GM13977 (cell line): ENCODE data around the gene CLMN.

Source experiments
- DNase-seq: peaks from one replicate; pipeline ENCODE4 v3.0.0; 2012; ENCODE audit warnings: low spot score
- CTCF ChIP-seq: IDR thresholded peaks from 2 replicates; pipeline ENCODE4 v1.5.1; 2012; ENCODE audit warnings: mild to moderate bottlenecking, control low read depth; ENCODE audit not compliant: insufficient read depth; ENCODE audit errors: extremely low read depth, missing control alignments
- in situ Hi-C: fragments of 300-500 bp; cut with MboI; formaldehyde crosslinking; loops from one replicate; pipeline ENCODE4 v1.12.0; 2022; ENCODE audit warnings: low sequenced_read_pairs, low pct_unique_long_range_greater_than_20kb, mixed read lengths, inconsistent platforms; ENCODE audit not compliant: unreplicated experiment

CLMN gene

GRCh38 chr14:95338436-95338835, 18.7 kb upstream of the CLMN start:
- TF ChIP-seq CTCF, result no peak
- in situ Hi-C loops, result no loop called here
- DNase-seq, result no peak

GRCh38 chr14:95337041-95337595, 17.4 kb upstream of the CLMN start:
- in situ Hi-C loops, result no loop called here
- TF ChIP-seq CTCF, result no peak
- DNase-seq, result no peak

GRCh38 chr14:95336192-95336760, 16.6 kb upstream of the CLMN start:
- in situ Hi-C loops, result no loop called here
- no peak for DNase-seq
- TF ChIP-seq CTCF, result no peak

GRCh38 chr14:95335071-95335470, 15.4 kb upstream of the CLMN start:
- DNase-seq, result no peak
- TF ChIP-seq CTCF, result no peak

GRCh38 chr14:95334044-95334443, 14.3 kb upstream of the CLMN start:
- DNase-seq, result no peak
- in situ Hi-C loops, result no loop called here
- no peak for TF ChIP-seq CTCF

More at GRCh38 chr14:95335071-95335470, 15.4 kb upstream of the CLMN start:
- in situ Hi-C loops, result no loop called here

- no peak for DNase-seq
- TF ChIP-seq CTCF, result no peak
- in situ Hi-C loops, result no loop called here
Observed at GRCh38 chr14:95332641-95333040, 12.9 kb upstream of the CLMN start.
